CD4-positive, alpha-beta T cell treated with Interleukin-15 for 4 hours (primary cell): ENCODE data around the gene OR5AL1.
"Not testable (repeated sequence)": the region's sequence is repeated elsewhere in the genome, so short reads cannot be mapped to it uniquely, and the experiment has no call there.

Experiments
- DNase-seq: peaks from one replicate; pipeline ENCODE4 v3.0.0-alpha.2; 2020; ENCODE audit warnings: low spot score

OR5AL1 gene

GRCh38 chr11:56412396-56412795 lies at the start of gene OR5AL1:
Gene OR5AL1 (plus strand): TSS chr11:56412696.
- no peak for DNase-seq

GRCh38 chr11:56375324-56375723 lies 37.2 kb upstream of the OR5AL1 start, which contains the start of gene OR8U1:
Gene OR8U1 (plus strand): TSS chr11:56375624. CDS start chr11:56375624, 0 bp downstream.
- no peak for DNase-seq

GRCh38 chr11:56380120-56380519 lies 32.4 kb upstream of the OR5AL1 start:
- no peak for DNase-seq

GRCh38 chr11:56394381-56394780 lies 18.1 kb upstream of the OR5AL1 start:
- DNase-seq, result no peak

GRCh38 chr11:56396047-56396446 lies 16.4 kb upstream of the OR5AL1 start:
- no peak for DNase-seq

- not testable (repeated sequence) for DNase-seq
Observed at GRCh38 chr11:56401858-56402461, 10.5 kb upstream of the OR5AL1 start.

- DNase-seq, result no peak
Observed at GRCh38 chr11:56404393-56404792, 8.1 kb upstream of the OR5AL1 start.

- DNase-seq, result no peak
Observed at GRCh38 chr11:56410801-56411200, 1.7 kb upstream of the OR5AL1 start.

- DNase-seq, result no peak
Observed at GRCh38 chr11:56453521-56453920, 41.0 kb downstream of the OR5AL1 start.

GRCh38 chr11:56457076-56457475 lies 44.6 kb downstream of the OR5AL1 start:
- DNase-seq, result no peak
